SU-DHL-6 (cell line): ENCODE results near the gene TSHZ3.

Experiments used
- EZH2phosphoT487 ChIP-seq: fragments of 200-600 bp; sonication (generic), shearing (Covaris generic); conservative IDR thresholded peaks from 2 replicates; pipeline ENCODE4 v1.6.1; 2018; ENCODE audit warnings: mild to moderate bottlenecking, antibody characterized with exemption, low read length, moderate library complexity, mixed read lengths
- TF ChIP-seq, protein P1 (sequence below): fragments of 200-600 bp; sonication (generic); IDR thresholded peaks from one replicate; pipeline ENCODE4 v1.5.1; 2017; ENCODE audit warnings: antibody characterized with exemption, mild to moderate bottlenecking, low read length, moderate library complexity; ENCODE audit not compliant: insufficient read depth, poor library complexity, severe bottlenecking

DNA sequence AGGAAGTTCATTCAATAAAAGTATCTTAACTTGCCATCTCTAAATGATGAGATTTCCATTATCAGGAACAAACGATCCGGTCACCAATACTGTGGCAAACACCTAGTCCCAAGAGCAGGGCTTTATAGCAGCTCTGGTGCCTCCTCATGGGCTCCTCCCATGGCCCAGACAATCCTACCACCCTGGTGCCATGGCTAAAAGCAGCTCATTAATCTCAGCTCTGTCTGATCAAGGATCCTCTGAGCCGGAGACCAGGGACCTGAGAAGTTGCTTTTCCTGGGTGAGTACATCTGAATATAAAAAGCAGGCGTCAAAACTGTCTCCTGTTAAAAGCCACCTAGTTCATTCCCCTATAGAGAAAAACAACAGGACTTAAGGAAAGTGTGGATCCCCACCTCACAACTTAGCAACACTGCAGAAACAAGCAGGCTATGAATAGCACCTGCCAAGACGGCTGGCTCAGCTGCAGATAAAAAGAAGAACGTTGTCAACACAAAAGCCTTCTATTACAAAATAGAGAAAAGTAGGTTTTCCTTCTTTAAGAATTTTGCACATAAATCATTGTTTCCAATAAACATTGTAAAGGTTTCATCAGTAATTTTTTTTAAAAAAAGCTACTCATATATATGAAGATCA, 30.3 kb downstream of the TSHZ3 start:
- TF ChIP-seq, protein P1, sequence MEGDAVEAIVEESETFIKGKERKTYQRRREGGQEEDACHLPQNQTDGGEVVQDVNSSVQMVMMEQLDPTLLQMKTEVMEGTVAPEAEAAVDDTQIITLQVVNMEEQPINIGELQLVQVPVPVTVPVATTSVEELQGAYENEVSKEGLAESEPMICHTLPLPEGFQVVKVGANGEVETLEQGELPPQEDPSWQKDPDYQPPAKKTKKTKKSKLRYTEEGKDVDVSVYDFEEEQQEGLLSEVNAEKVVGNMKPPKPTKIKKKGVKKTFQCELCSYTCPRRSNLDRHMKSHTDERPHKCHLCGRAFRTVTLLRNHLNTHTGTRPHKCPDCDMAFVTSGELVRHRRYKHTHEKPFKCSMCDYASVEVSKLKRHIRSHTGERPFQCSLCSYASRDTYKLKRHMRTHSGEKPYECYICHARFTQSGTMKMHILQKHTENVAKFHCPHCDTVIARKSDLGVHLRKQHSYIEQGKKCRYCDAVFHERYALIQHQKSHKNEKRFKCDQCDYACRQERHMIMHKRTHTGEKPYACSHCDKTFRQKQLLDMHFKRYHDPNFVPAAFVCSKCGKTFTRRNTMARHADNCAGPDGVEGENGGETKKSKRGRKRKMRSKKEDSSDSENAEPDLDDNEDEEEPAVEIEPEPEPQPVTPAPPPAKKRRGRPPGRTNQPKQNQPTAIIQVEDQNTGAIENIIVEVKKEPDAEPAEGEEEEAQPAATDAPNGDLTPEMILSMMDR, result no peak
- TF ChIP-seq EZH2phosphoT487, result no peak
